Endodermal cell (in vitro differentiated cells): Measurements from ENCODE around the gene USH1C. TPM values are rescaled to one million over a fixed set of nuclear protein-coding genes. Genes with fewer than 3 reads are reported as not detected.
A peak's percentile ranks its signal among the peaks of the same experiment; 100 is the strongest.

ENCODE experiments used
- DNase-seq: peaks from one replicate; pipeline ENCODE4 v3.0.0-alpha.2; 2017
- H3K27ac ChIP-seq: 2 replicates; pipeline ENCODE4 v1.5.1; 2013; ENCODE audit warnings: mild to moderate bottlenecking, low read depth, low read length, moderate library complexity
- H3K27me3 ChIP-seq: 2 replicates; pipeline ENCODE4 v1.6.1; 2013; ENCODE audit warnings: mild to moderate bottlenecking, low read length, moderate library complexity; ENCODE audit not compliant: insufficient read depth, control insufficient read depth, poor library complexity, severe bottlenecking
- H3K36me3 ChIP-seq: 2 replicates; pipeline ENCODE4 v1.7.0; 2013; ENCODE audit warnings: mild to moderate bottlenecking, low read length, moderate library complexity; ENCODE audit not compliant: control insufficient read depth, insufficient read depth
- H3K4me1 ChIP-seq: one replicate; pipeline ENCODE4 v1.7.0; 2013; ENCODE audit warnings: low read length; ENCODE audit not compliant: control insufficient read depth, insufficient read depth
- H3K4me3 ChIP-seq: 2 replicates; pipeline ENCODE4 v1.5.1; 2013; ENCODE audit warnings: mild to moderate bottlenecking, low read length, moderate library complexity
- H3K9ac ChIP-seq: 2 replicates; pipeline ENCODE4 v1.6.1; 2013; ENCODE audit warnings: mild to moderate bottlenecking, low read length, moderate library complexity; ENCODE audit not compliant: poor library complexity, severe bottlenecking; ENCODE audit errors: extremely low read depth
- H3K9me3 ChIP-seq: 2 replicates; pipeline ENCODE4 v1.6.1; 2013; ENCODE audit warnings: mild to moderate bottlenecking, low read length, moderate library complexity; ENCODE audit not compliant: control insufficient read depth
- H3K27ac Mint-ChIP-seq: 2 replicates; pipeline ENCODE4 v1.8.0; 2020; ENCODE audit warnings: mixed read lengths
- H3K27me3 Mint-ChIP-seq: 2 replicates; pipeline ENCODE4 v1.8.0; 2021; ENCODE audit warnings: mild to moderate bottlenecking, mixed read lengths; ENCODE audit not compliant: insufficient read depth
- H3K36me3 Mint-ChIP-seq: 2 replicates; pipeline ENCODE4 v1.8.0; 2020; ENCODE audit warnings: low read depth, mixed read lengths
- H3K4me1 Mint-ChIP-seq: 2 replicates; pipeline ENCODE4 v1.8.0; 2020; ENCODE audit warnings: mixed read lengths
- H3K4me3 Mint-ChIP-seq: 2 replicates; pipeline ENCODE4 v1.8.0; 2020; ENCODE audit warnings: mild to moderate bottlenecking, moderate library complexity, mixed read lengths
- H3K9me3 Mint-ChIP-seq: 2 replicates; pipeline ENCODE4 v1.8.0; 2020; ENCODE audit warnings: mild to moderate bottlenecking, mixed read lengths
- WGBS, 2 experiments: methylation state at CpG; one replicate each; pipeline versions ENCODE4 v1.1.5 to v1.1.7; 2013; ENCODE audit warnings: missing lambda C conversion rate in 2 of 2, mixed read lengths in 1 of 2; ENCODE audit not compliant: insufficient coverage in 1 of 2, insufficient read length in 1 of 2; 5-methylcytosine and 5-hydroxymethylcytosine counted together
- total RNA-seq, 2 donors: library from RNA; stranded (reverse); fragmentation: NEBNext Ultra II Directional in 1 of 2; extraction: Animal tissue kit (Norgen Biotek cat#: 25700) in 1 of 2; gene quantifications; 2 replicates in 1 of 2; 3 replicates in 1 of 2; pipeline ENCODE4 v1.2.1, GENCODE V29; 2021
- TF ChIP-seq, protein P1 (sequence below): fragments of 200-600 bp; sonication (generic); conservative IDR thresholded peaks from 2 replicates; pipeline ENCODE4 v1.5.0; 2021; ENCODE audit warnings: antibody characterized with exemption, mild to moderate bottlenecking

USH1C gene
- total RNA-seq, 2 donors from 2014 or later = 1.5 to 2.8 TPM

DNA sequence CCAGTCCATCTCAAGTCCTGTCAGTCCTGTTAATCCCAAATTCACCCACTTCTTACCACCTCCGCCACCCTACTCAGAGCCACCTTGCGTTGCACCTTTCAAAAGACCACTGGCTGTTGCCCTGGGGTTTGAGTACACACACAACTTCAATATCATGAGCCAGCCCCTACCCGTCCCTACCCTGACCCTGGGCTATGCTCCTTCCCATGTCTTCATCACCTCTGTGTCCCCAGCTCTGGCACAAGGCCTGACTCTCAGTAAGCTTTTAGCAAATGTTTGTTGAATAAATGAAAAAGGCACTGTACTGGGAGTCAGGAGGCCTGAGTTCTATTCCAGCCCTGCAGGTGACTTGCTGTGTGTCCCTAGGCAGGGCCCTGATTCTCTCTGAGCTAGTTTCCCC is 29.3 kb upstream of the USH1C start:
- H3K36me3 ChIP-seq = no peaks in the 10 kb centered on the region
- H3K9me3 ChIP-seq = no peaks in the 10 kb centered on the region
- no peak for DNase-seq
- Mint-ChIP-seq H3K4me3 (no peak overlapping the region), H3K36me3 (no peaks in the 10 kb centered on the region), H3K9me3 (no peaks in the 10 kb centered on the region), H3K27ac (no peak overlapping the region), H3K4me1 (peaks cover 2% of the 10 kb centered on the region), H3K27me3 (peaks cover 81% of the 10 kb centered on the region)
- no peaks in the 10 kb centered on the region for H3K4me1 ChIP-seq
- whole genome bisulfite sequencing, 2 experiments = 95% methylated on average over 3 of the region's 3 CpGs; no CpG with 5 or more reads in 1 of the 2 experiments
- H3K27ac ChIP-seq = no peak overlapping the region
- peaks cover 15% of the 10 kb centered on the region for H3K27me3 ChIP-seq
- H3K4me3 ChIP-seq = no peak overlapping the region
- TF ChIP-seq, protein P1, sequence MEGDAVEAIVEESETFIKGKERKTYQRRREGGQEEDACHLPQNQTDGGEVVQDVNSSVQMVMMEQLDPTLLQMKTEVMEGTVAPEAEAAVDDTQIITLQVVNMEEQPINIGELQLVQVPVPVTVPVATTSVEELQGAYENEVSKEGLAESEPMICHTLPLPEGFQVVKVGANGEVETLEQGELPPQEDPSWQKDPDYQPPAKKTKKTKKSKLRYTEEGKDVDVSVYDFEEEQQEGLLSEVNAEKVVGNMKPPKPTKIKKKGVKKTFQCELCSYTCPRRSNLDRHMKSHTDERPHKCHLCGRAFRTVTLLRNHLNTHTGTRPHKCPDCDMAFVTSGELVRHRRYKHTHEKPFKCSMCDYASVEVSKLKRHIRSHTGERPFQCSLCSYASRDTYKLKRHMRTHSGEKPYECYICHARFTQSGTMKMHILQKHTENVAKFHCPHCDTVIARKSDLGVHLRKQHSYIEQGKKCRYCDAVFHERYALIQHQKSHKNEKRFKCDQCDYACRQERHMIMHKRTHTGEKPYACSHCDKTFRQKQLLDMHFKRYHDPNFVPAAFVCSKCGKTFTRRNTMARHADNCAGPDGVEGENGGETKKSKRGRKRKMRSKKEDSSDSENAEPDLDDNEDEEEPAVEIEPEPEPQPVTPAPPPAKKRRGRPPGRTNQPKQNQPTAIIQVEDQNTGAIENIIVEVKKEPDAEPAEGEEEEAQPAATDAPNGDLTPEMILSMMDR = no peak
- no peak overlapping the region for H3K9ac ChIP-seq

DNA sequence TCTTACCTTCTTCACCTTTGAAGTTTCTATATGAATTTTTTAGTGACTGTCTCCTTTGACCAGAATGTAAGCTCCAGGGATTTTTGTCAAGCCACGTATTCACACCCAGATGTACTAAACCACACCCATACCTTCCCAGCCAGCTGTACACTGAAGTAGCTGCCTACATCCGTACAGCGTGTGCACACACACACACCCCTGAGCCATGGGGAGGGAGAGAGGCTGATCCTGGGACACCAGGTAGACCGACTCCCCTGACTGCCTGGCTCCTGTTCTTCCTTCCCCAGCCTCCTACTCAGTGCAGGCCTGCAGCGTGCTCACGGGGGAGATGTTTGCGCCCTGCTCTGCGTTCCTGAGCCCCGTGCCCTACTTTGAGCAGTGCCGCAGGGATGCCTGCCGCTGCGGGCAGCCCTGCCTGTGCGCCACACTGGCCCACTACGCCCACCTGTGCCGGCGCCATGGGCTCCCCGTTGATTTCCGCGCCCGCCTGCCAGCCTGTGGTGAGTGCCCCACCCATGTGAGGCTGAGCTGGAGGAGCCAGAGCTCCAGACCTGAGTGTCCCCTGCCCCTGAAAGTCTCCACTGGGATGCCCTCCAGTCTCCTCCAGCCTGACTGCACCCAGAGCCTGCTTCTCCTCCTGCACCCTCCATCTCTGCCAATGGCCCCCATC is 28.7 kb upstream of the USH1C start:
- Histone ChIP-seq H3K27me3 (peaks cover 15% of the 10 kb centered on the region), H3K4me3 (no peak overlapping the region), H3K36me3 (no peaks in the 10 kb centered on the region), H3K4me1 (no peaks in the 10 kb centered on the region), H3K9me3 (no peaks in the 10 kb centered on the region), H3K27ac (no peak overlapping the region), H3K9ac (no peak overlapping the region)
- no peak overlapping the region for H3K4me3 Mint-ChIP-seq
- H3K27ac Mint-ChIP-seq = no peak overlapping the region
- H3K36me3 Mint-ChIP-seq = no peaks in the 10 kb centered on the region
- TF ChIP-seq, protein P1 = no peak
- DNase-seq = peak; percentile 32
- peaks cover 2% of the 10 kb centered on the region for H3K4me1 Mint-ChIP-seq
- no peaks in the 10 kb centered on the region for H3K9me3 Mint-ChIP-seq
- WGBS, 2 experiments = 84 to 92% methylated on average over 13 to 20 of the region's 20 CpGs
- H3K27me3 Mint-ChIP-seq = peaks cover 78% of the 10 kb centered on the region

DNA sequence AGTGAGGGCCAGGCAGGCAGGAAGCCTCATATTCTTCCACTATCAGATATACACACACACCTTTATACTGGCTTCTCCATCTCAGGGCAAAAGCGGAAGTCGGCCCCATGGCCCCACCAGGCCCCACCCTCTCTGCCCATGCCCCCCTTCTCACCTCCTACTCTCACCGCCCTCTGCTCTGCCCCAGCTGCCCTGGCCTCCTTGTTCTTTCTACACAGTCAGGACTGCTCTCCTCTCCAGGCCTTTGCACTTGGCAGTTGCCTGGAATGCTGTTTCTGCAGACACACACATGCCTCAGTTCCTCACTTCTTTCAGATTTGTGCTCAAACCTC is 28.1 kb upstream of the USH1C start:
- no peaks in the 10 kb centered on the region for H3K4me1 ChIP-seq
- H3K4me3 ChIP-seq = no peak overlapping the region
- TF ChIP-seq, protein P1 = no peak
- no peak overlapping the region for H3K9ac ChIP-seq
- Mint-ChIP-seq H3K4me3 (no peak overlapping the region), H3K27ac (no peak overlapping the region), H3K4me1 (peaks cover 2% of the 10 kb centered on the region), H3K27me3 (peaks cover 72% of the 10 kb centered on the region), H3K9me3 (no peaks in the 10 kb centered on the region), H3K36me3 (no peaks in the 10 kb centered on the region)
- 72% methylated on average over 3 of the region's 3 CpGs; no CpG with 5 or more reads in 1 of the 2 experiments for WGBS, 2 experiments
- peaks cover 15% of the 10 kb centered on the region for H3K27me3 ChIP-seq
- no peak overlapping the region for H3K27ac ChIP-seq
- H3K36me3 ChIP-seq = no peaks in the 10 kb centered on the region
- DNase-seq = no peak
- no peaks in the 10 kb centered on the region for H3K9me3 ChIP-seq
